Muscle of leg (tissue), 11 donors: ENCODE measurements around the gene MACROD1. TPM values are rescaled to one million over a fixed set of nuclear protein-coding genes. Genes with fewer than 3 reads are reported as not detected.

Experiments
- DNase-seq: peaks from one replicate; pipeline ENCODE4 v3.0.0; 2013
- H3K27ac ChIP-seq: one replicate; pipeline ENCODE4 v1.5.1; 2013; ENCODE audit warnings: mild to moderate bottlenecking, low read length, control low read depth
- H3K27me3 ChIP-seq: one replicate; pipeline ENCODE4 v1.6.1; 2013; ENCODE audit warnings: low read length; ENCODE audit not compliant: control insufficient read depth, insufficient read depth
- H3K36me3 ChIP-seq: one replicate; pipeline ENCODE4 v1.6.1; 2013; ENCODE audit warnings: low read length; ENCODE audit not compliant: control insufficient read depth, insufficient read depth
- H3K4me1 ChIP-seq: one replicate; pipeline ENCODE4 v1.6.1; 2013; ENCODE audit warnings: low read length; ENCODE audit not compliant: control insufficient read depth, insufficient read depth
- H3K4me3 ChIP-seq: one replicate; pipeline ENCODE4 v1.5.1; 2013; ENCODE audit warnings: low read length, control low read depth
- H3K9me3 ChIP-seq: replicated peaks from 2 replicates; pipeline ENCODE4 v1.6.1; 2013; ENCODE audit warnings: low read depth, low read length; ENCODE audit not compliant: control insufficient read depth
- WGBS: methylation state at CpG from one replicate; pipeline ENCODE4 v1.1.5; 2013; ENCODE audit warnings: missing lambda C conversion rate; ENCODE audit not compliant: insufficient coverage; 5-methylcytosine and 5-hydroxymethylcytosine counted together
- polyA plus RNA-seq, 8 donors: library from polyadenylated mRNA; unstranded; fragments of 120-200 nt; gene quantifications; one replicate each; pipeline versions ENCODE4 v1.2.1 to v1.2.3, GENCODE V29; 2013; ENCODE audit warnings: inconsistent platforms in 1 of 8, low replicate concordance in 1 of 8; ENCODE audit not compliant: insufficient read length in 8 of 8, insufficient read depth in 1 of 8
- total RNA-seq: library from RNA; stranded (reverse); fragments of 120-200 nt; gene quantifications from one replicate; pipeline ENCODE4 v1.2.4, GENCODE V29; 2013

Gene MACROD1
- total and polyA plus RNA-seq, 9 donors = 46.1 to 107 (median 66.4) TPM

- Histone ChIP-seq H3K27ac (peak overlapping the region; percentile 55), H3K27me3 (peaks cover 2% of the 10 kb centered on the region), H3K36me3 (peaks cover 6% of the 10 kb centered on the region), H3K4me1 (peaks cover 23% of the 10 kb centered on the region), H3K9me3 (no peaks in the 10 kb centered on the region), H3K4me3 (no peak overlapping the region)
- 86% methylated on average over 12 of the region's 14 CpGs for whole genome bisulfite sequencing
- DNase-seq = peak; percentile 67
Observed at GRCh38 chr11:64156235-64157011, 9.5 kb downstream of the MACROD1 start.

GRCh38 chr11:64153812-64154211 lies 12.1 kb downstream of the MACROD1 start:
- H3K4me3 ChIP-seq = no peak overlapping the region
- peaks cover 2% of the 10 kb centered on the region for H3K27me3 ChIP-seq
- no peak overlapping the region for H3K27ac ChIP-seq
- H3K36me3 ChIP-seq = peaks cover 12% of the 10 kb centered on the region
- no peak for DNase-seq
- WGBS = 41% methylated on average over 8 of the region's 8 CpGs
- peaks cover 50% of the 10 kb centered on the region for H3K4me1 ChIP-seq
- no peaks in the 10 kb centered on the region for H3K9me3 ChIP-seq

- peaks cover 2% of the 10 kb centered on the region for H3K27me3 ChIP-seq
- H3K36me3 ChIP-seq = peaks cover 12% of the 10 kb centered on the region
- no peak overlapping the region for H3K27ac ChIP-seq
- H3K9me3 ChIP-seq = no peaks in the 10 kb centered on the region
- no peak overlapping the region for H3K4me3 ChIP-seq
- DNase-seq = peak; percentile 49
- H3K4me1 ChIP-seq = peaks cover 56% of the 10 kb centered on the region
- WGBS = 8% methylated on average over 15 of the region's 23 CpGs
Observed at GRCh38 chr11:64152841-64153691, 12.8 kb downstream of the MACROD1 start.

GRCh38 chr11:64151337-64151736 lies 14.6 kb downstream of the MACROD1 start:
- WGBS = 86% methylated on average over 3 of the region's 8 CpGs
- Histone ChIP-seq H3K27ac (no peak overlapping the region), H3K4me1 (peaks cover 49% of the 10 kb centered on the region), H3K9me3 (no peaks in the 10 kb centered on the region), H3K36me3 (peaks cover 9% of the 10 kb centered on the region), H3K27me3 (peaks cover 2% of the 10 kb centered on the region), H3K4me3 (no peak overlapping the region)
- no peak for DNase-seq

- Histone ChIP-seq H3K4me3 (no peak overlapping the region), H3K9me3 (no peaks in the 10 kb centered on the region), H3K4me1 (peaks cover 45% of the 10 kb centered on the region), H3K36me3 (peaks cover 9% of the 10 kb centered on the region), H3K27me3 (peaks cover 2% of the 10 kb centered on the region), H3K27ac (peak overlapping the region; percentile 6)
- 58% methylated on average over 18 of the region's 24 CpGs for WGBS
- peak; percentile 65 for DNase-seq
Observed at GRCh38 chr11:64150481-64151239, 15.3 kb downstream of the MACROD1 start.

GRCh38 chr11:64150051-64150450 lies 15.9 kb downstream of the MACROD1 start:
- Histone ChIP-seq H3K9me3 (no peaks in the 10 kb centered on the region), H3K36me3 (peaks cover 9% of the 10 kb centered on the region), H3K4me1 (peaks cover 47% of the 10 kb centered on the region), H3K4me3 (no peak overlapping the region), H3K27ac (no peak overlapping the region), H3K27me3 (peaks cover 2% of the 10 kb centered on the region)
- WGBS = 89% methylated on average over 12 of the region's 15 CpGs
- no peak for DNase-seq

GRCh38 chr11:64148917-64149617 lies 16.8 kb downstream of the MACROD1 start:
- Histone ChIP-seq H3K36me3 (peaks cover 9% of the 10 kb centered on the region), H3K4me1 (peaks cover 47% of the 10 kb centered on the region), H3K27ac (no peak overlapping the region), H3K4me3 (no peak overlapping the region), H3K27me3 (peaks cover 2% of the 10 kb centered on the region), H3K9me3 (no peaks in the 10 kb centered on the region)
- WGBS = 76% methylated on average over 24 of the region's 25 CpGs
- no peak for DNase-seq

- peak overlapping the region; percentile 67 for H3K27ac ChIP-seq
- WGBS = 4% methylated on average over 10 of the region's 19 CpGs
Observed at GRCh38 chr11:64148226-64148916, 17.5 kb downstream of the MACROD1 start.

More at GRCh38 chr11:64148226-64148916, 17.5 kb downstream of the MACROD1 start:
- Histone ChIP-seq H3K27me3 (no peaks in the 10 kb centered on the region), H3K4me3 (peak overlapping the region; percentile 12), H3K36me3 (peaks cover 9% of the 10 kb centered on the region), H3K4me1 (peaks cover 47% of the 10 kb centered on the region), H3K9me3 (no peaks in the 10 kb centered on the region)
- DNase-seq = peak; percentile 91
